ENCODE results near the gene NRXN2.

Gene NRXN2

DNA sequence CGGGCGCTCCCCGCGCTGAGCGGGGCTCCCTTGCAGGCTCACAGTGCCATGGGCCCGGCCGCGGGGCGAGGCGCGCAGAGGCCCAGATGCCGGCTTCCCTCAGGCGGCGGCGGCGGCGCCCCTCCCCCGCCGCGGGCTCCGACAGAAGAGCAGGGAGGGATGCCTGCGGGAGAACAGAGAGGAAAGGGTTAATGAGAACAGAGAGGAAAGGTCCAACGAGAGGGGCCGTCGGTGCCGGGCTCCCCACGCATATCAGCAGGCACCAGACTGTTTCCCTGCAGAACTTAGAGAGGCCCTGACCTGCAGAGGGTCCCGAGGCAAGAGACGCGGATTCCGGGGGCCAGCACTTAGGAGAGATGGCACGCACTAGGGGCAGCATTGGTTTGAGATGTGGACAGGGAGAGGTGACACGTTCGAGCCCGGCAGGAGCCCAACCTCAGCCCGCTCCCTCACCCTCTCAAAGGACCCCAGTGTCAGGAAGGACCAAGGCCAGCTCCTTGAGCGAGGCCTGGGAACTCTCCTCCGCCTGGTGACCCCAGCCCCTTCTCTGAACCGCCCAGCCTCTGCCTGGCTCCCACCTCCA lies 9.1 kb downstream of the NRXN2 start:
- TF ChIP-seq, protein P1, sequence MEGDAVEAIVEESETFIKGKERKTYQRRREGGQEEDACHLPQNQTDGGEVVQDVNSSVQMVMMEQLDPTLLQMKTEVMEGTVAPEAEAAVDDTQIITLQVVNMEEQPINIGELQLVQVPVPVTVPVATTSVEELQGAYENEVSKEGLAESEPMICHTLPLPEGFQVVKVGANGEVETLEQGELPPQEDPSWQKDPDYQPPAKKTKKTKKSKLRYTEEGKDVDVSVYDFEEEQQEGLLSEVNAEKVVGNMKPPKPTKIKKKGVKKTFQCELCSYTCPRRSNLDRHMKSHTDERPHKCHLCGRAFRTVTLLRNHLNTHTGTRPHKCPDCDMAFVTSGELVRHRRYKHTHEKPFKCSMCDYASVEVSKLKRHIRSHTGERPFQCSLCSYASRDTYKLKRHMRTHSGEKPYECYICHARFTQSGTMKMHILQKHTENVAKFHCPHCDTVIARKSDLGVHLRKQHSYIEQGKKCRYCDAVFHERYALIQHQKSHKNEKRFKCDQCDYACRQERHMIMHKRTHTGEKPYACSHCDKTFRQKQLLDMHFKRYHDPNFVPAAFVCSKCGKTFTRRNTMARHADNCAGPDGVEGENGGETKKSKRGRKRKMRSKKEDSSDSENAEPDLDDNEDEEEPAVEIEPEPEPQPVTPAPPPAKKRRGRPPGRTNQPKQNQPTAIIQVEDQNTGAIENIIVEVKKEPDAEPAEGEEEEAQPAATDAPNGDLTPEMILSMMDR (IDR thresholded peaks at IDR 0.05; ENCODE audit: extremely low read depth, missing control alignments) = no peak
- DNase-seq (ENCODE audit: low spot score) = no peak

DNA sequence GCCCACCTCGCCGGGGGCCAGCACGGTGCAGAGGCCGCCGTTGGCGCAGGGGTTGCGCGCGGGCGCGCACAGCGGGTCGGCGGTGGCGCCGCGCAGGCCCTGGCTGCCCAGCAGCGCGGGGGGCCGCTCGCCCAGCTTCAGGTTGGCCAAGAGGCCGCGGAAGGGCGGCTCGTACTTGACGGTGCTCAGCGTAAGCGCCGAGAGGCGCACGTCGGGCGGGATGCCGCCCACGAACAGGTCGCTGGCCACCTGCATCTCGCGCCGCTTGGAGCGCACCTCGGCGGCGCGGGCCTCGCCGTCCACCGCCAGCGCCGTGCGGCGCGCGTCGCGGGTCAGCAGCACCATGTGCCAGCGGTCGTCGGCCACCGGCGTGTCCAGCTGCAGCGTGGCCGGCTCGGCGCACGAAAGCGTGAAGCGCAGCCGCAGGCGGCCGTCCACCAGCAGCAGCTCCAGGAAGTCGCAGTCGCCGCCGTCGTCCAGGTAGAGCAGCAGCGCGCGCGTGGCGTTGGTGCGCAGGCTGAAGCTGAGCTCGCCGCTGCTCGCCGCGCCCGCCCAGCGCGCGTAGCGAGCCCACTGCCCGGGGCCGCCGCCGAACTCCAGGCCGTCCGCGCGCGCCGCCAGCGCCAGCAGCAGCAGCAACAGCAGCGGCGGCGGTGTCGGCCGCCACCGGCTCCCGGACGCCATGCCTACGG lies 9.8 kb downstream of the NRXN2 start:
- TF ChIP-seq, protein P1 (IDR thresholded peaks at IDR 0.05; ENCODE audit: extremely low read depth, missing control alignments) = no peak
- peak; percentile 62 for DNase-seq (ENCODE audit: low spot score)

DNA sequence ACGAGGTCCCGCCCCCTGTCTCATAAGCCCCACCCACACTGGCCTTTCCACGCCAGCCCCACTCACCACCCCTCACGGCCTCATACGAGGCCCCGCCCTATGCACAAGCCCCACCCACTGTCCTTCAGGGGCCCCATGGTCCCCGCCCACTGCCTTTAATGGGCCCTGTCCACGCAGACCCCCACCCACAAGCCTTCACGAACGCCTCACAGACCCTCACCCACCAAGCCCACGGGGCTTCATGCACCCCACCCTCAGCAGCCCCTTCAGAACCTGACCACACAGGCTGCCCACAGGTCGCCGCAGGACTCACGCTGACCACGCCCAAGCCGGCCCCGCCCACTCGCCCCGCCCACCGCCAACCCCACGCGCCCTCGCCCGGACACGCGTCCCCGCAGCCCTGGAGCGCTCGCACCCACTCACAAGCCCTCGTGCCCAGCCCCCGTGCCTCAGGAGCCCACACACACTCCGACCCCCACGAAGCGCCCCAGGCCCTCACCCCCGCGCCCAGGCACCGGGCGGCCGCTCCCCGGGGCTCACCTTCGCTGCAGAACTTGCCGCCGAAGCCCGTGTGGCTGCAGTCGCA lies 10.5 kb downstream of the NRXN2 start:
- TF ChIP-seq, protein P1 (IDR thresholded peaks at IDR 0.05; ENCODE audit: extremely low read depth, missing control alignments) = no peak
- DNase-seq (ENCODE audit: low spot score) = no peak

DNA sequence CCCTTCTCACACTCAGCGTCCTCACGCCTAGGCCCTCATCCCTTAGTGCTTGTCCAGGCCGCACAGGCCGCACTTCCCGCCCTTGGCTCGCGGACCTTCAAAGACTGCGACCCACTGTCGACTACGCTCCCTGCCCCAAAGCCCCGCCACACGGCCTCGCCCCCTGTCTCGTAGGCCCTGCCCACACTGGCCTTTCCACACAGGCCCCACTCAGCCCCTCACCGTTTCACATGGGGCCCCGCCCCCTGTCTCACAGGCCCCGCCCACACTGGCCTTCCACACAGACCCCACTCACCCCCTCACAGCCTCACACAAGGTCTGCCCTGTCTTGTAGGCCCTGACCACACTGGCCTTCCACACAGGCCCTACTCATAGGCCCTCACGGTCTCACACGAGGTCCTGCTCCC lies 11.0 kb downstream of the NRXN2 start:
- TF ChIP-seq, protein P1 (IDR thresholded peaks at IDR 0.05; ENCODE audit: extremely low read depth, missing control alignments) = no peak
- no peak for DNase-seq (ENCODE audit: low spot score)

DNA sequence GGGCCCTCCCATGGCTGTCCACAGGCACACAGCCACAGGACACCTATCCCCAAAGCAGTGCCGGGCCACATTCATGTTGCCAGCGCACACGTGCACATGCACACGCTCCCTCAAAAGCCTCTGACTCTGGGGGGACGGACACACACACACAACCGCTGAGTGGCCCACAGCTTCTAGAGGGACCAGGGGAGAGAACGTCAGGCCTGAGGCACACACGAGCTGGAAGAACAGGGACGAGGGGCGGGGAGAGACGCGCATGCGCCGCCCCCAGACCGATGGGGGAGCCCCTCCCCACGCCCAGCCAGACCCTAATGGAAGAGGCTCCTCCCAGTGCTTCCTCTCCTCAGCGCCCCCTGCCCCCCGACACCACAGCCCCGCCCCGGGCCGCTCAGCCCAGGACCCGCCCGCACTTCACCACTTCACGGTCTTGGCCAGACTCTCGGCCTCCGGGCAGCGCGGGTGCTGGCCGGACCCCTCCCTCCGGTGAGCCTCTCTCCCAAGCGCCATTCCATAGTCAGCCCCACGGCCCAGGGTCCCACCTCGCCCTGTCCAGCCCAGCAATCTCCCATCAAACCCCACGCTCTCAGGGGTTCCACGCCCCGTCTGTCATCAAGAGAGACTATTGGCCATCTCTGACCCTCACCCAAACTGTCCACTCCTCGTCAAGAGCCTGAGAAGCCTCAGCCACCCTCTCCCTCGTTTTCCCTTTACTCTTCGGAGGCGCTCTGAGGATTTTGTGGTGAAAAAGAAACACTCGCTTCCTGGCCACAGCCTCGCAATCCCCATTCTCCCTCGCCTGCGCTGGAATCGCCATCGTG lies 11.7 kb downstream of the NRXN2 start:
- DNase-seq (ENCODE audit: low spot score) = no peak
- TF ChIP-seq, protein P1 (IDR thresholded peaks at IDR 0.05; ENCODE audit: extremely low read depth, missing control alignments) = no peak

DNA sequence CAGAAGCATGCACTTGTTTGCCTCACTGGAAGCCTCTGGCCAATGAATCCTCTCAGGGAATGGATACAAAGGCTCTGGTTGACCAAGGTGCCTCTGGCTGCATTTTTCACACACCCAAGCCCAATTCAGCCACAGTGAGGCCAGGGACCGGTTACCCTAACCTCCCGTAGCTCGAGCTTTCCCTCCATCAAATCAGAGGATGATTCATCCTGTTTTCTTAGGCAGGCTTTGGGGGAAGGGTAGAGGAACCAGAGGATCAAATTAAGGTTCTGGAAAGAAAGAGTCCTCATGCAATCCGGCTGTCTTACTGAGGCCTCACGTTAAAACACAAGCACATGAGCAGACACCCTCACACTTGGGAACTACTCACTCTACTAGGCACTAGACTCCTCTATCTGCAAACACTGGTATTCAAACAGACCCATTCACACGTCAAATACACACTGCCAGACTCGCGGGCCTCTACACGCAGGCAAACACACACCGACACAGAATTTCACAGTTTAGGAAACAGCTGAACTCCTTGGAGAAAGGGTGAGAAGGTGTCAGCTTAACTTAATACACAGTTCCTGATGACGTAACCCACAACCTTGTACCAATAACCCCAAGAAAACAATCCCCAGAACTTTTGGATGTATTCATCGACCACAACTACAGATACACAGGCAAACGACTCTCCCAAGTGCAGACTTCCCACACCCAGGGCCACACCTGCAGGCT lies 12.4 kb downstream of the NRXN2 start:
- no peak for DNase-seq (ENCODE audit: low spot score)
- TF ChIP-seq, protein P1 (IDR thresholded peaks at IDR 0.05; ENCODE audit: extremely low read depth, missing control alignments) = no peak
